IMR-90 (cell line): ENCODE results near the gene MUC5AC. TPM values are rescaled to one million over a fixed set of nuclear protein-coding genes. Genes with fewer than 3 reads are reported as not detected.

Experiments
- ATAC-seq: fragments of 200-7000 bp; cut with Tn5 transposase; 2 replicates; pipeline ENCODE4 v1.9.1; 2020; ENCODE audit warnings: low read depth, mild to moderate bottlenecking, moderate library complexity
- BruUV-seq: library from RNA; stranded (reverse); fragments of 400-500 nt; replicated peaks from 2 replicates; lab custom pipeline; 2021; lab: Mats Ljungman, UMichigan
- CTCF ChIA-PET: fragments of 300-600 bp; formaldehyde crosslinking; extraction: SDS; loops from one replicate; lab custom pipeline; 2021; ENCODE audit warnings: antibody characterized with exemption; lab: Yijun Ruan, JAX
- POLR2A ChIA-PET: fragments of 300-600 bp; sonication (Branson Sonifier 250); formaldehyde crosslinking; loops from one replicate; lab custom pipeline; 2022; ENCODE audit warnings: antibody characterized with exemption; ENCODE audit not compliant: unreplicated experiment; lab: Charles Lee
- DNase-seq: peaks from one replicate; pipeline ENCODE4 v3.0.0; 2013
- H2AFZ ChIP-seq: replicated peaks from 2 replicates; pipeline ENCODE3; 2013; ENCODE audit warnings: low read length, mild to moderate bottlenecking; ENCODE audit not compliant: poor library complexity
- H2AK5ac ChIP-seq: 2 replicates; pipeline ENCODE4 v1.6.1; 2013; ENCODE audit warnings: low read depth, low read length, inconsistent platforms
- H2AK9ac ChIP-seq: replicated peaks from 2 replicates; pipeline ENCODE3; 2013; ENCODE audit warnings: mild to moderate bottlenecking, low read depth, low read length, moderate library complexity; ENCODE audit not compliant: poor library complexity
- H2BK120ac ChIP-seq: 2 replicates; pipeline ENCODE4 v1.6.1; 2013; ENCODE audit warnings: low read depth, low read length, inconsistent platforms
- H2BK15ac ChIP-seq: 3 replicates; pipeline ENCODE4 v1.6.1; 2013; ENCODE audit warnings: low read depth, low read length, inconsistent platforms
- H2BK20ac ChIP-seq: 2 replicates; pipeline ENCODE4 v1.6.1; 2013; ENCODE audit warnings: low read depth, mild to moderate bottlenecking, inconsistent platforms, low read length, moderate library complexity
- H2BK5ac ChIP-seq: 2 replicates; pipeline ENCODE4 v1.6.1; 2013; ENCODE audit warnings: mild to moderate bottlenecking, low read depth, low read length, inconsistent platforms; ENCODE audit not compliant: poor library complexity, severe bottlenecking
- H3K14ac ChIP-seq: replicated peaks from 2 replicates; pipeline ENCODE4 v1.6.1; 2013; ENCODE audit warnings: low read depth, low read length, inconsistent platforms
- H3K18ac ChIP-seq: 2 replicates; pipeline ENCODE4 v1.6.1; 2013; ENCODE audit warnings: low read depth, low read length, control low read depth
- H3K23ac ChIP-seq: 2 replicates; pipeline ENCODE4 v1.6.1; 2013; ENCODE audit warnings: low read depth, low read length, inconsistent platforms
- H3K27ac ChIP-seq: 2 replicates; pipeline ENCODE4 v1.5.1; 2013; ENCODE audit warnings: mild to moderate bottlenecking, control low read depth, low read length; ENCODE audit not compliant: insufficient read depth
- H3K27me3 ChIP-seq: 2 replicates; pipeline ENCODE4 v1.6.1; 2013; ENCODE audit warnings: low read length; ENCODE audit not compliant: control insufficient read depth, insufficient read depth
- H3K36me3 ChIP-seq: 2 replicates; pipeline ENCODE4 v1.6.1; 2013; ENCODE audit warnings: low read length, mixed read lengths; ENCODE audit not compliant: control insufficient read depth, insufficient read depth
- H3K4ac ChIP-seq: 2 replicates; pipeline ENCODE4 v1.6.1; 2013; ENCODE audit warnings: low read depth, low read length, inconsistent platforms
- H3K4me1 ChIP-seq: 2 replicates; pipeline ENCODE4 v1.6.1; 2013; ENCODE audit warnings: low read length, mixed read lengths; ENCODE audit not compliant: control insufficient read depth, insufficient read depth
- H3K4me2 ChIP-seq: 2 replicates; pipeline ENCODE4 v1.6.1; 2013; ENCODE audit warnings: low read depth, mild to moderate bottlenecking, control low read depth, low read length, moderate library complexity
- H3K4me3 ChIP-seq: 2 replicates; pipeline ENCODE4 v1.5.1; 2013; ENCODE audit warnings: low read depth, mild to moderate bottlenecking, control low read depth, low read length, moderate library complexity; ENCODE audit not compliant: insufficient read depth
- H3K56ac ChIP-seq: 2 replicates; pipeline ENCODE4 v1.6.1; 2013; ENCODE audit warnings: low read length, inconsistent platforms; ENCODE audit not compliant: insufficient read depth; ENCODE audit errors: extremely low read depth
- H3K79me1 ChIP-seq, 2 experiments: 2 replicates each; pipeline ENCODE4 v1.6.1; 2013; ENCODE audit warnings: low read length in 2 of 2, inconsistent platforms in 1 of 2, low read depth in 1 of 2
- H3K9ac ChIP-seq: 2 replicates; pipeline ENCODE4 v1.6.1; 2013; ENCODE audit warnings: low read depth, low read length, control low read depth
- H3K9me1 ChIP-seq: 2 replicates; pipeline ENCODE4 v1.6.1; 2013; ENCODE audit warnings: low read length, inconsistent platforms; ENCODE audit not compliant: insufficient read depth
- H3K9me3 ChIP-seq: 2 replicates; pipeline ENCODE4 v1.6.1; 2013; ENCODE audit warnings: low read length; ENCODE audit not compliant: control insufficient read depth, insufficient read depth
- H4K20me1 ChIP-seq: 2 replicates; pipeline ENCODE4 v1.6.1; 2013; ENCODE audit warnings: low read length, inconsistent platforms; ENCODE audit not compliant: insufficient read depth
- H4K5ac ChIP-seq: 2 replicates; pipeline ENCODE4 v1.6.1; 2013; ENCODE audit warnings: mild to moderate bottlenecking, low read depth, low read length, control low read depth
- H4K8ac ChIP-seq, 2 experiments: 2 replicates each; pipeline ENCODE4 v1.6.1; 2013; ENCODE audit warnings: low read depth in 2 of 2, low read length in 2 of 2, control low read depth in 1 of 2, inconsistent platforms in 1 of 2
- H4K91ac ChIP-seq: 2 replicates; pipeline ENCODE4 v1.6.1; 2013; ENCODE audit warnings: low read depth, low read length, inconsistent platforms; ENCODE audit not compliant: insufficient read depth
- CEBPB ChIP-seq: IDR thresholded peaks from 2 replicates; pipeline ENCODE4 v1.6.1; 2012; ENCODE audit warnings: low read depth, low read length, improper control_type of control experiment
- FOS ChIP-seq: fragments of 150-350 bp; IDR thresholded peaks from 2 replicates; pipeline ENCODE4 v1.6.1; 2016; ENCODE audit warnings: low read depth, low read length
- MAFK ChIP-seq: IDR thresholded peaks from 2 replicates; pipeline ENCODE4 v1.6.1; 2012; ENCODE audit warnings: low read depth, low read length, improper control_type of control experiment
- MAZ ChIP-seq: IDR thresholded peaks from 2 replicates; pipeline ENCODE4 v1.6.1; 2012; ENCODE audit warnings: low read depth, mild to moderate bottlenecking, low read length, improper control_type of control experiment, moderate library complexity, borderline replicate concordance
- MXI1 ChIP-seq: IDR thresholded peaks from 2 replicates; pipeline ENCODE4 v1.6.1; 2012; ENCODE audit warnings: low read depth, mild to moderate bottlenecking, low read length, moderate library complexity, borderline replicate concordance
- NFE2L2 ChIP-seq: fragments of 150-350 bp; IDR thresholded peaks from 2 replicates; pipeline ENCODE4 v1.6.1; 2016; ENCODE audit warnings: low read depth, mild to moderate bottlenecking, low read length
- POLR2A ChIP-seq: IDR thresholded peaks from 2 replicates; pipeline ENCODE4 v1.6.1; 2012; ENCODE audit warnings: mild to moderate bottlenecking, low read depth, low read length
- RAD21 ChIP-seq: IDR thresholded peaks from 2 replicates; pipeline ENCODE4 v1.6.1; 2012; ENCODE audit warnings: low read length, improper control_type of control experiment
- RCOR1 ChIP-seq: IDR thresholded peaks from 2 replicates; pipeline ENCODE4 v1.6.1; 2012; ENCODE audit warnings: mild to moderate bottlenecking, low read length, improper control_type of control experiment; ENCODE audit not compliant: insufficient replicate concordance
- RFX5 ChIP-seq: IDR thresholded peaks from 2 replicates; pipeline ENCODE4 v1.8.0; 2012; ENCODE audit warnings: low read depth, mild to moderate bottlenecking, low read length, moderate library complexity
- SMC3 ChIP-seq: fragments of 150-350 bp; IDR thresholded peaks from 2 replicates; pipeline ENCODE4 v1.6.1; 2016; ENCODE audit warnings: low read depth, mild to moderate bottlenecking, antibody characterized with exemption, low read length, moderate library complexity
- USF2 ChIP-seq: fragments of 150-350 bp; IDR thresholded peaks from 2 replicates; pipeline ENCODE4 v1.6.1; 2017; ENCODE audit warnings: mild to moderate bottlenecking, antibody characterized with exemption, low read length, low read depth
- WGBS, 2 experiments: methylation state at CpG; one replicate each; pipeline versions ENCODE4 v1.1.5 to v1.1.7; 2013; ENCODE audit warnings: missing lambda C conversion rate in 2 of 2; ENCODE audit not compliant: insufficient read length in 1 of 2; ENCODE audit errors: extremely low coverage in 2 of 2; 5-methylcytosine and 5-hydroxymethylcytosine counted together
- dilution Hi-C: fragments of 300-500 bp; cut with HindIII; formaldehyde crosslinking; loops from one replicate; pipeline ENCODE4 v1.14.3; 2018; ENCODE audit warnings: low sequenced_read_pairs; ENCODE audit not compliant: unreplicated experiment
- in situ Hi-C: fragments of 300-500 bp; cut with MboI; formaldehyde crosslinking; loops from 3 replicates; pipeline ENCODE4 v1.14.3; 2019; ENCODE audit warnings: low sequenced_read_pairs, inconsistent platforms, mixed read lengths
- intact Hi-C: fragments of 100-400 bp; cut with micrococcal nuclease; formaldehyde crosslinking; loops from 2 replicates; pipeline ENCODE4 v1.10.0; 2022
- polyA plus RNA-seq, 3 experiments: library from polyadenylated mRNA; depleted of rRNA; stranded (reverse); fragments of >200 nt; gene quantifications; 2 replicates each; pipeline ENCODE4 v1.2.3, GENCODE V29; 2012; ENCODE audit warnings: low replicate concordance in 1 of 3
- total RNA-seq: library from RNA; depleted of rRNA; stranded (reverse); fragments of >200 nt; gene quantifications from 2 replicates; pipeline ENCODE4 v1.2.3, GENCODE V29; 2012

Gene MUC5AC
- total and polyA plus RNA-seq, 2 of the 4 experiments (the other 2 are of a cell fraction): 0.02 TPM; not detected in 1

GRCh38 chr11:1222491-1223345 is 65.0 kb downstream of the MUC5AC start, which contains the start of gene MUC5B (continued):
- TF ChIP-seq MXI1: no peak

- Histone ChIP-seq H3K9me3 (no peaks in the 10 kb centered on the region), H3K56ac (no peak overlapping the region), H3K4me3 (no peak overlapping the region), H3K18ac (no peak overlapping the region), H2BK20ac (no peak overlapping the region), H3K4ac (no peak overlapping the region), H3K9ac (no peak overlapping the region), H2BK5ac (no peak overlapping the region), H3K79me1 (no peaks in the 10 kb centered on the region), H3K9me1 (no peaks in the 10 kb centered on the region), H3K27ac (no peak overlapping the region), H2AK5ac (no peak overlapping the region), H4K5ac (no peak overlapping the region), H3K4me2 (no peak overlapping the region), H3K27me3 (peaks cover 14% of the 10 kb centered on the region; the same call in 1 of the 2 replicates), H2BK15ac (no peak overlapping the region), H2BK120ac (no peak overlapping the region), H4K91ac (no peak overlapping the region), H2AK9ac (no peak overlapping the region), H3K14ac (no peak overlapping the region), H4K20me1 (no peaks in the 10 kb centered on the region), H3K36me3 (no peaks in the 10 kb centered on the region), H3K23ac (no peak overlapping the region), H4K8ac (no peak overlapping the region), H2AFZ (no peak overlapping the region), H3K4me1 (no peaks in the 10 kb centered on the region)
- ChIA-PET POLR2A (no interaction called here), CTCF (no interaction called here)
- in situ Hi-C loops: loop anchor here (25.0 kb wide), 1 partner anchor 289 kb away; no protein-coding TSS in a partner anchor
- no TSS peak for BruUV-seq
- WGBS, 2 experiments: 73% methylated on average over 9 of the region's 22 CpGs; no CpG with 5 or more reads in 1 of the 2 experiments
- dilution Hi-C loops: no loop called here
- intact Hi-C loops: no loop called here
- ATAC-seq (no peak), DNase-seq (no peak)
- TF ChIP-seq MAFK (no peak), CEBPB (no peak), RFX5 (no peak), POLR2A (no peak), MAZ (no peak), RAD21 (no peak), RCOR1 (no peak), FOS (no peak), USF2 (no peak), SMC3 (no peak), MXI1 (no peak), NFE2L2 (no peak)
Measured at GRCh38 chr11:1223346-1224110, 65.8 kb downstream of the MUC5AC start.
